Stimulated activated CD8-positive, alpha-beta memory T cell treated with anti-CD3 and anti-CD28 coated beads, Interleukin-7, amount 100 ng/mL, for 48 hours (primary cell): ENCODE measurements around the gene TNIK.

Experiments
- DNase-seq, 2 donors: peaks; one replicate each; pipeline ENCODE4 v3.0.0-alpha.2; 2020; ENCODE audit warnings: low read depth in 1 of 2; ENCODE audit errors: extremely low read depth in 1 of 2

Gene TNIK

GRCh38 chr3:171470714-171471227 lies 10.6 kb upstream of the TNIK start:
- no peak for DNase-seq

- DNase-seq, result no peak
These were observed 9.2 kb upstream of the TNIK start for GRCh38 chr3:171469376-171469775.

- no peak for DNase-seq
These were observed 8.2 kb upstream of the TNIK start for GRCh38 chr3:171468296-171468906.

- no peak for DNase-seq
These were observed 5.6 kb upstream of the TNIK start for GRCh38 chr3:171465763-171466162.

- no peak for DNase-seq
These were observed 4.3 kb upstream of the TNIK start for GRCh38 chr3:171464462-171464861.

- no peak for DNase-seq
These were observed 2.0 kb upstream of the TNIK start for GRCh38 chr3:171462224-171462623.

- DNase-seq, result no peak
These were observed 1.3 kb upstream of the TNIK start for GRCh38 chr3:171461525-171461917.

GRCh38 chr3:171460725-171461524 lies 720 bp upstream of the TNIK start:
- peak in 1 of 2 donors; percentile 11 for DNase-seq

GRCh38 chr3:171459137-171459941 lies 866 bp downstream of the TNIK start:
- no peak for DNase-seq

GRCh38 chr3:171458864-171459136 lies 1.4 kb downstream of the TNIK start:
- DNase-seq, result no peak

- DNase-seq, result peak in 1 of 2 donors; percentile 14
These were observed 1.9 kb downstream of the TNIK start for GRCh38 chr3:171458071-171458863.

GRCh38 chr3:171457607-171458061 lies 2.6 kb downstream of the TNIK start:
- DNase-seq, result no peak

GRCh38 chr3:171456765-171457606 lies 3.2 kb downstream of the TNIK start:
- no peak for DNase-seq

GRCh38 chr3:171455603-171456550 lies 4.3 kb downstream of the TNIK start:
- DNase-seq, result no peak

GRCh38 chr3:171454041-171454440 lies 6.2 kb downstream of the TNIK start:
- DNase-seq, result no peak

- no peak for DNase-seq
These were observed 6.9 kb downstream of the TNIK start for GRCh38 chr3:171453180-171453886.

GRCh38 chr3:171452328-171452727 lies 7.9 kb downstream of the TNIK start:
- no peak for DNase-seq

- DNase-seq, result no peak
These were observed 8.3 kb downstream of the TNIK start for GRCh38 chr3:171451915-171452314.
